ENCODE data around the gene EIF2S2.
A peak's percentile ranks its signal among the peaks of the same experiment; 100 is the strongest.
"Not testable (repeated sequence)": the region's sequence is repeated elsewhere in the genome, so short reads cannot be mapped to it uniquely, and the experiment has no call there.

The EIF2S2 gene, protein sequence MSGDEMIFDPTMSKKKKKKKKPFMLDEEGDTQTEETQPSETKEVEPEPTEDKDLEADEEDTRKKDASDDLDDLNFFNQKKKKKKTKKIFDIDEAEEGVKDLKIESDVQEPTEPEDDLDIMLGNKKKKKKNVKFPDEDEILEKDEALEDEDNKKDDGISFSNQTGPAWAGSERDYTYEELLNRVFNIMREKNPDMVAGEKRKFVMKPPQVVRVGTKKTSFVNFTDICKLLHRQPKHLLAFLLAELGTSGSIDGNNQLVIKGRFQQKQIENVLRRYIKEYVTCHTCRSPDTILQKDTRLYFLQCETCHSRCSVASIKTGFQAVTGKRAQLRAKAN

DNA sequence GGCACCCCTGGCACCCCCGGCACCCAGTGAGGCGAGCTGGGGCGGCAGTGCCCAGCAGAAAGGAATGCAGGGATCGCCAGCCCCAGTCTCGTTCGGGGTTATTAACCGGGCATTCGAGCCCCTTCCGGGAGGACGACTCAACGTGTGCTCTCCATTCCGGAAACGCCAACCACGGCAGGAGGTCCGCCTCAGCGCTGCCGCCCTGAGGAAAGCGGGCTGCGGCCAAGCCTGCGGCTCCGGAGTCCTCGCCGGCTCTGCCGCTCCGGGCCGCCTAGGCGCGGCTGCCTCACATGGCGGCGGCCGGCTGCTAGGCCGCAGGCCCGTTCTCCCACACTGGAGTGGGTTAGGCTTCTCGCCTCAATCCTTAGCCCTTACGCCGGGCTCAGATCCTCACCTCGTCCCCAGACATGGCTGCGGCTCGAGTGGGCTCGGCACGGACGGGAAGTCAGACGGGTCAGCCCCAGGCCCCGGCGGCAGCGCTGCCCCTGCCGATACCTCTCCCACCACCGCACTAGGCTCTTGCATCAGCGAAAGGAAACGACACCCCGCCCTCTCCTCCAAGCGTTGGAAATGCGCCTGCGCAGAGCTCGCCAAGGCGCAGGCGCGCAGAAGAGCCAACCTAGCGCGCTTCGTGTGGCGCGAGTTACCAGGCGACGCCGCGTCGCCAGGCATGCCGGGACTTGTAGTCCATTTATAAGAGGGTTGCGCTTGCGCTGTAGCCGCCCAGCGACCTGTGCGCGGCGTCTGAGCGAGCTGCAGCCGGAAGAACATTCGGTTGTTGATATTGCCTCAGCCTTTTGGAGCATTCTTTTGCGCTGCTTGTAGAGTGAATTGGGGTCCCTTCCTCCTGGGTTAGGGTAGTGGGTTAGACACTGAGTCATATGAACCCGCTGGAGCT is at the start of gene EIF2S2:
EIF2S2 (minus strand) TSS at position 542 of the 898 bp plus-strand sequence; CDS start at position 409, 133 bp downstream.
- H3K9me3 Mint-ChIP-seq = no peaks in the 10 kb centered on the region

DNA sequence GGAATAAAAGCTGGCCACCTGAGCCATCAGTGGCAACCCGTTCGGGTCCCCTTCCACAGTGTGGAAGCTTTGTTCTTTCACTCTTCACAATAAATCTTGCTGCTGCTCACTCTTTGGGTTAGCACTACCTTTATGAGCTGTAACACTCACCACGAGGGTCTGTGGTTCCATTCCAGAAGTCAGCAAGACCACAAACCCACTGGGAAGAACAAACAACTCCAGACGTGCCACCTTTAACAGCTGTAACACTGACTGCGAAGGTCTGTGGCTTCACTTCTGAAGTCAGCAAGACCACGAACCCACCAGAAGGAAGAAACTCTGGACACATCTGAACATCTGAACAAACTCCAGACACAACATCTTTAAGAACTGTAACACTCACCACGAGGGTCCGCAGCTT is 45.7 kb upstream of the EIF2S2 start:
- not testable (repeated sequence) for H3K36me3 Mint-ChIP-seq (ENCODE audit: low read depth); H3K9me3 Mint-ChIP-seq; H3K27ac Mint-ChIP-seq; H3K4me3 Mint-ChIP-seq; H3K27me3 Mint-ChIP-seq (ENCODE audit: low read depth)
- peaks cover 20% of the 10 kb centered on the region for H3K4me1 Mint-ChIP-seq

More for the DNA sequence above, at the start of gene EIF2S2:
- H3K27ac Mint-ChIP-seq = peak within 1 kb of the TSS; percentile 95 to 99 (median 98)
- H3K4me3 Mint-ChIP-seq = peak within 1 kb of the TSS; percentile 92 to 98 (median 94)
- TF ChIP-seq, protein P1, sequence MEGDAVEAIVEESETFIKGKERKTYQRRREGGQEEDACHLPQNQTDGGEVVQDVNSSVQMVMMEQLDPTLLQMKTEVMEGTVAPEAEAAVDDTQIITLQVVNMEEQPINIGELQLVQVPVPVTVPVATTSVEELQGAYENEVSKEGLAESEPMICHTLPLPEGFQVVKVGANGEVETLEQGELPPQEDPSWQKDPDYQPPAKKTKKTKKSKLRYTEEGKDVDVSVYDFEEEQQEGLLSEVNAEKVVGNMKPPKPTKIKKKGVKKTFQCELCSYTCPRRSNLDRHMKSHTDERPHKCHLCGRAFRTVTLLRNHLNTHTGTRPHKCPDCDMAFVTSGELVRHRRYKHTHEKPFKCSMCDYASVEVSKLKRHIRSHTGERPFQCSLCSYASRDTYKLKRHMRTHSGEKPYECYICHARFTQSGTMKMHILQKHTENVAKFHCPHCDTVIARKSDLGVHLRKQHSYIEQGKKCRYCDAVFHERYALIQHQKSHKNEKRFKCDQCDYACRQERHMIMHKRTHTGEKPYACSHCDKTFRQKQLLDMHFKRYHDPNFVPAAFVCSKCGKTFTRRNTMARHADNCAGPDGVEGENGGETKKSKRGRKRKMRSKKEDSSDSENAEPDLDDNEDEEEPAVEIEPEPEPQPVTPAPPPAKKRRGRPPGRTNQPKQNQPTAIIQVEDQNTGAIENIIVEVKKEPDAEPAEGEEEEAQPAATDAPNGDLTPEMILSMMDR (IDR thresholded peaks at IDR 0.05; ENCODE audit: unreplicated experiment in 3 of 3) = no peak
- H3K36me3 Mint-ChIP-seq (ENCODE audit: low read depth) = peaks cover 15% of the 10 kb centered on the region
- peaks cover 36% of the 10 kb centered on the region for H3K4me1 Mint-ChIP-seq
- peaks cover 3% of the 10 kb centered on the region for H3K27me3 Mint-ChIP-seq (ENCODE audit: low read depth)

DNA sequence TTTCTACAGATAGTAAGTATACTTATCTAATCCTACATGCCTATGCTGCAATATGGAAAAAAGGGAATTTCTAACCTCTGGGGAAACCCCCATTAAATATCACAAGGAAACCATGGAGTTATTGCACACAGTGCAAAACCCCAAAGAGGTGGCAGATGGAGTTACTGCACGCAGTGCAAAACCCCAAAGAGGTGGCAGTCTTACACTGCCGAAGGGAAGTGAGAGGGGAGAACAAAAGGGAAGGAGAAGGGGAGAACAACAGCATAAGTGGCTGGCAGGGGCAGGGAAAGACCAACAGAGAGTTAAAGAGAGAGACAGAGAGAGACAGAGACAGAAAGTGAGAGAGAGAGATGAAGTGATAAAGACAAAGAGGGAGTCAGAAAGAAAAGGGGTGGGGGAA is 43.8 kb upstream of the EIF2S2 start:
- H3K9me3 Mint-ChIP-seq = no peaks in the 10 kb centered on the region
- no peaks in the 10 kb centered on the region for H3K36me3 Mint-ChIP-seq (ENCODE audit: low read depth)
- H3K27ac Mint-ChIP-seq = peak overlapping the region in 1 of 3 experiments; percentile 16
- H3K4me1 Mint-ChIP-seq = peaks cover 23% of the 10 kb centered on the region
- TF ChIP-seq, protein P1 (IDR thresholded peaks at IDR 0.05; ENCODE audit: unreplicated experiment in 3 of 3) = no peak
- H3K27me3 Mint-ChIP-seq (ENCODE audit: low read depth) = peaks cover 3% of the 10 kb centered on the region
- H3K4me3 Mint-ChIP-seq = no peak overlapping the region

DNA sequence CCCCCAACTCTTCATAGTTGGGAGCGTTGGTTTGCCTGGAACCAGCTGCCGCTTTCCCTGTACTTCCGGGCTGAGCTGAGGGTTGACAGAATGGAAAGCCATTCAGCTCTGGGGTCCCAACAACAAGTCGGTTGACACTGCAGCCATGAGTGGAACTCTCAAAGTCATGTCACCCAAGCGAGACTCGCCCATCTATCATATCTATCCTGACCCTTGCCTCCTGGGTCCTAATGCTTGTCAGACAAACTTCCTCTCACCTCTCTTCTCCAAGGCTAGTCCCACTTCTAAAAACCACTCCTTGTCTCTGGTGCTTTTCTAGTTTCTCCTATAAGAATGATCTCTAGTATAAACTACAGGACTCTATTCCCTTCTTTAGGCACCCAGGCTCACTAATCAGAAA is 41.1 kb upstream of the EIF2S2 start:
- not testable (repeated sequence) for H3K4me3 Mint-ChIP-seq; H3K27me3 Mint-ChIP-seq (ENCODE audit: low read depth); H3K9me3 Mint-ChIP-seq; H3K36me3 Mint-ChIP-seq (ENCODE audit: low read depth)
- H3K27ac Mint-ChIP-seq = peak overlapping the region in 2 of 3 experiments; percentile 14 to 83
- H3K4me1 Mint-ChIP-seq = peaks cover 25% of the 10 kb centered on the region

DNA sequence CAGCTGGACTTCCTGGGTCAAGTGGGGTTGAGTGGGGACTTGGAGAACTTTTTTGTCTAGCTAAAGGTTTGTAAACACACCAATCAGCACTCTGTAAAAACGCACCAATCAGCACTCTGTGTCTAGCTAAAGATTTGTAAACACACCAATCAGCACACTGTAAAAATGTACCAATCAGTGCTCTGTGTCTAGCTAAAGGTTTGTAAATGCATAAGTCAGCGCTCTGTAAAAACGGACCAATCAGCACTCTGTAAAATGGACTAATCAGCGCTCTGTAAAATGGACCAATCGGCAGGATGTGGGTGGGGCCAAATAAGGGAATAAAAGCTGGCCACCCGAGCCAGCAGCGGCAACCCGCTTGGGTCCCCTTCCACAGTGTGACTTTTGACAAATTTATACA is 40.0 kb upstream of the EIF2S2 start:
- H3K4me3 Mint-ChIP-seq, H3K27ac Mint-ChIP-seq: not testable (repeated sequence)
- H3K4me1 Mint-ChIP-seq = peaks cover 25% of the 10 kb centered on the region

DNA sequence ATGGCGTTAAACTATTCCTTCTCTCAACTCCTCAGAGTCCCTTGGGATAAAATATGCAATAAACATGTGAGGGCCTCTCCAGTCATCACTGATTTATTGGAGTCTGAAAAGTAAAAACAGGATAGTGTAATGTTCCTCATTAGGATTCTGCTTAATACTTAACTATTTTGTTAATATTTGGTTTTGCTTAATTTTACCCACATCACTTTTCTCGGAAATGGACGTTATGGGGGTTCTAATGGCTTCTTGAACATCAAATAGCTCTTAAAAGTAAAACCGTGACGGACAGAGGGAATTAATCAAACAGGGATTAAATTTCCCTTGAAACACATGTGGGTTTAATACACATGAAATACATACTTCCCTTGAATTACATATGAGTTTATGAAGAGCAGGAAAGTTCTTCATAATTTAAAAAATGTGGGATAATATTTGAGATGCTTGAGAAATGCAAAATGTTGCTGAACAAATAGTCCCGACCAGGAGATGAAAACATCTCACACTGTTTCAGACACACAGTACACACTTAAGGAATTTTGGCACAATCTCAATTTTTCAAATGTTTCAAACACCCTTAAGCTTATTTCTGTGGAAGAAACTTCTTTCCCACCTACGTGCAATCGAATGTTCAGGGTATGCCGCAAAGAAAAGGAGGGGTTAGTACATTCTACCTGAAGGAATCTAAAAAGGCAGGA is 38.4 kb upstream of the EIF2S2 start:
- Mint-ChIP-seq H3K9me3 (no peaks in the 10 kb centered on the region), H3K27me3 (ENCODE audit: low read depth) (peaks cover 8% of the 10 kb centered on the region), H3K4me3 (no peak overlapping the region), H3K4me1 (peaks cover 25% of the 10 kb centered on the region), H3K27ac (peak overlapping the region; percentile 28 to 67 (median 60)), H3K36me3 (ENCODE audit: low read depth) (no peaks in the 10 kb centered on the region)
- TF ChIP-seq, protein P1 (IDR thresholded peaks at IDR 0.05; ENCODE audit: unreplicated experiment in 3 of 3) = no peak

More for the DNA sequence above, 40.0 kb upstream of the EIF2S2 start:
- not testable (repeated sequence) for H3K9me3 Mint-ChIP-seq; H3K27me3 Mint-ChIP-seq (ENCODE audit: low read depth); H3K36me3 Mint-ChIP-seq (ENCODE audit: low read depth)

DNA sequence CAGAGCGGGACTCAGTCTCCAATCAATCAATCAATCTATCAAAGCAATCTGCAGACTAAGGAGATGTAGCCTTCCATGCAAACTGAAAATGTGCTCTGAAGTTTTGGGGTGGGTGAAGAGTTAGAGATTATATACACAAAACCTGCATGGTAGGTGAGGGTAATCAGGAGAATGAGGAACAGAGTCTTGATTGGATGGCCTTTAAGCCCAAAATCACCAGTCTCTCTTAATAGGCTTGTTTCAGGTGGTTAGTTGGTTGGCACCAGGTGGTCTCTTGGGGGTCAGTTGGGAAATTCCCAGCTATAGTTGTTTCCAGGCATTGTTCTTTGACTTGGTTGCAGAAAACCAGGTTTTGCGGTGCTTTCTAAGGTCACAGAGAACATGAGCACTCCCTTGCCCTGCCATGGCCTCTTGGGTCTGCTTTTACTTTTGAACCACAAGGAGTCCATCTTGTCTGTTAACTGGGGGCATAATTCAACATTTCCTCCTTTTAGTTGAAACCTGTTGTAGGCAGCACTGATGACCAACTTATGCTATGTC is 33.3 kb upstream of the EIF2S2 start:
- TF ChIP-seq, protein P1 (IDR thresholded peaks at IDR 0.05; ENCODE audit: unreplicated experiment in 3 of 3) = no peak
- no peaks in the 10 kb centered on the region for H3K36me3 Mint-ChIP-seq (ENCODE audit: low read depth)
- no peaks in the 10 kb centered on the region for H3K9me3 Mint-ChIP-seq
- H3K4me3 Mint-ChIP-seq = no peak overlapping the region
- no peak overlapping the region for H3K27ac Mint-ChIP-seq
- H3K27me3 Mint-ChIP-seq (ENCODE audit: low read depth) = peaks cover 8% of the 10 kb centered on the region
- H3K4me1 Mint-ChIP-seq = peaks cover 2% of the 10 kb centered on the region

Data from nephron (organoid).